Subcutaneous abdominal adipose tissue (tissue), 5 donors: ENCODE data around the gene INPP5A.

ENCODE experiments used
- H3K27ac ChIP-seq: one replicate; pipeline ENCODE4 v1.7.0; 2013; ENCODE audit warnings: low read depth, mild to moderate bottlenecking, inconsistent platforms, low read length, moderate library complexity
- H3K27me3 ChIP-seq, 5 donors: one replicate each; pipeline ENCODE4 v1.7.0; 2013; ENCODE audit warnings: low read length in 5 of 5, inconsistent platforms in 1 of 5; ENCODE audit not compliant: control insufficient read depth in 5 of 5, insufficient read depth in 4 of 5
- H3K36me3 ChIP-seq, 5 donors: one replicate each; pipeline ENCODE4 v1.7.0; 2013; ENCODE audit warnings: low read length in 5 of 5; ENCODE audit not compliant: control insufficient read depth in 5 of 5, insufficient read depth in 5 of 5
- H3K4me1 ChIP-seq, 5 donors: one replicate each; pipeline ENCODE4 v1.7.0; 2013; ENCODE audit warnings: low read length in 5 of 5, mild to moderate bottlenecking in 3 of 5, moderate library complexity in 1 of 5; ENCODE audit not compliant: control insufficient read depth in 5 of 5, insufficient read depth in 5 of 5
- H3K4me3 ChIP-seq, 5 donors: one replicate each; pipeline ENCODE4 v1.7.0; 2013; ENCODE audit warnings: low read length in 5 of 5, low read depth in 1 of 5
- H3K9ac ChIP-seq, 5 donors: one replicate each; pipeline ENCODE4 v1.7.0; 2013; ENCODE audit warnings: low read length in 5 of 5, mild to moderate bottlenecking in 4 of 5, moderate library complexity in 3 of 5
- H3K9me3 ChIP-seq, 5 donors: one replicate each; pipeline ENCODE4 v1.7.0; 2013; ENCODE audit warnings: low read length in 5 of 5; ENCODE audit not compliant: control insufficient read depth in 5 of 5
- donor health status: healthy.
- donor health status: healthy.
- donor health status: healthy.
- donor health status: healthy.
- donor health status: healthy.

Gene INPP5A

DNA sequence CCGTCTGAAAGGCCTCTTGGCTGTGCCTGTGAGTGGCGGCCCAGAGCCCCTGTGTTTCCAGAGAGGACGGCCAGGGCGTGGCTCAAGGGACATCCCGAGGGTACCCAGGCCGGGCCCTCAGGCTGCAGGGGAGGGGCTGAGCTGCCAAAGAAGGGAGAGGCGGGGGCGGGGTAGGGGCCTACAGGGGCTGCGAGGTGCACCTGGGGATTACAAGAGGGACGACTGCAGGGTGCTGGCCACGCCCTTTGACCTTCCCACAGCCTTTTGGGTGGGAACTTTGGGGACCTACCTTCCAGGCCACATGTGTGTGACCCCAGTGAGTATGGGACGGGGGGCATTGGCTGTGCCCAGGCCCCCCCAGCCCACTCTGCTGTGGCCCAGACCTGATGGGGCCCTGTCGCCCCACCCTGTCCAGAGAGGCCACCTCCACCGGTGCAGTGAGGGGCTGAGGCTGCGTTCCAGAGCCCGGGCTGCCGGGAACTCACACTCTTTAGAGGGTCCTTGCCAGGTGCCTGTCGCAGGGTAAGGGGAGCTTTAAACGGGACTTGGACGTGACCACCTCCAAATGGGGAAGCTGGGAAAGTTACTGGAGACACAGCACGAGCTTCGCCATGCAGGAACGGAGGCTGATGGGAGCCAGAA lies 267.3 kb downstream of the INPP5A start:
- Histone ChIP-seq H3K9ac (no peak overlapping the region), H3K36me3 (no peaks in the 10 kb centered on the region)

DNA sequence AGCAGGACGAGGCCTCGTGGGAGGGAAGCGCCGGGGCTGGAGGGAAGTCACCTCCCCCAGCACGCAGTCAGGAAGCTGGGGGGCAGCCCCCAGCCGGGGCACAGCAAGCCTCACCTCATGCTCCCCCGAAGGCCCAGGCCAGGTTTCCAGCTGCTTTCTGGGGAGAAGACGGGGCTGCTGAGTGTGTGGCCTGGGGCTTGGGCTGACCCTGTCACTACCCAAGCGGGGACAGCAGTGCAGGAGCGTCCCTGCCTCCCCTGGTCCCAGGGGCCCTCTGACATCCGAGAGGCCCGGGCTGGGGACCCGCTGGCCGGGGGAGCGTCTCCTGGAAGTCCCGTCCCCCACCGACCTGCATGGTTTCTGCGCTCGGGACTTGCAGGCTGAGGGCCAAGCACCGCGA lies 268.0 kb downstream of the INPP5A start:
- Histone ChIP-seq H3K36me3 (no peaks in the 10 kb centered on the region), H3K9me3 (peaks cover 0 to 10% (median 8%) of the 10 kb centered on the region in 5 donors), H3K4me1 (no peaks in the 10 kb centered on the region), H3K27ac (no peak overlapping the region), H3K4me3 (no peak overlapping the region), H3K27me3 (peaks cover 0 to 48% (median 29%) of the 10 kb centered on the region in 5 donors), H3K9ac (no peak overlapping the region)

More for the DNA sequence above, 267.3 kb downstream of the INPP5A start:
- no peak overlapping the region for H3K4me3 ChIP-seq
- peaks cover 0 to 10% (median 8%) of the 10 kb centered on the region in 5 donors for H3K9me3 ChIP-seq
- H3K27me3 ChIP-seq, result peaks cover 0 to 43% (median 27%) of the 10 kb centered on the region in 5 donors
- H3K4me1 ChIP-seq, result no peaks in the 10 kb centered on the region
- H3K27ac ChIP-seq, result no peak overlapping the region

GRCh38 chr10:132806110-132806509 lies 268.5 kb downstream of the INPP5A start:
- Histone ChIP-seq H3K9me3 (peaks cover 0 to 10% (median 8%) of the 10 kb centered on the region in 5 donors), H3K27me3 (peaks cover 0 to 54% (median 33%) of the 10 kb centered on the region in 5 donors)

GRCh38 chr10:132806561-132807003 lies 269.0 kb downstream of the INPP5A start:
- Histone ChIP-seq H3K9me3 (peaks cover 0 to 10% (median 6%) of the 10 kb centered on the region in 5 donors), H3K4me1 (no peaks in the 10 kb centered on the region), H3K4me3 (no peak overlapping the region), H3K36me3 (no peaks in the 10 kb centered on the region), H3K27me3 (peaks cover 0 to 57% (median 38%) of the 10 kb centered on the region in 5 donors), H3K27ac (no peak overlapping the region), H3K9ac (no peak overlapping the region)

More at GRCh38 chr10:132806110-132806509, 268.5 kb downstream of the INPP5A start:
- Histone ChIP-seq H3K27ac (no peak overlapping the region), H3K36me3 (no peaks in the 10 kb centered on the region), H3K9ac (no peak overlapping the region), H3K4me3 (no peak overlapping the region), H3K4me1 (no peaks in the 10 kb centered on the region)

GRCh38 chr10:132807621-132808049 lies 270.0 kb downstream of the INPP5A start:
- H3K27me3 ChIP-seq, result peaks cover 0 to 55% (median 44%) of the 10 kb centered on the region in 5 donors

GRCh38 chr10:132808383-132809231 lies 271.0 kb downstream of the INPP5A start:
- Histone ChIP-seq H3K4me1 (no peaks in the 10 kb centered on the region), H3K9ac (no peak overlapping the region), H3K27ac (no peak overlapping the region), H3K9me3 (no peaks in the 10 kb centered on the region), H3K27me3 (peaks cover 0 to 54% (median 44%) of the 10 kb centered on the region in 5 donors), H3K4me3 (no peak overlapping the region), H3K36me3 (no peaks in the 10 kb centered on the region)

More at GRCh38 chr10:132807621-132808049, 270.0 kb downstream of the INPP5A start:
- no peaks in the 10 kb centered on the region for H3K4me1 ChIP-seq
- no peak overlapping the region for H3K4me3 ChIP-seq
- H3K9ac ChIP-seq, result no peak overlapping the region
- H3K36me3 ChIP-seq, result no peaks in the 10 kb centered on the region
- no peaks in the 10 kb centered on the region for H3K9me3 ChIP-seq
- H3K27ac ChIP-seq, result no peak overlapping the region

GRCh38 chr10:132809232-132810140 lies 271.9 kb downstream of the INPP5A start:
- Histone ChIP-seq H3K9me3 (no peaks in the 10 kb centered on the region), H3K27ac (no peak overlapping the region), H3K4me3 (no peak overlapping the region), H3K9ac (no peak overlapping the region), H3K36me3 (no peaks in the 10 kb centered on the region), H3K27me3 (peaks cover 0 to 61% (median 46%) of the 10 kb centered on the region in 5 donors), H3K4me1 (no peaks in the 10 kb centered on the region)

GRCh38 chr10:132810141-132810806 lies 272.7 kb downstream of the INPP5A start:
- Histone ChIP-seq H3K9ac (no peak overlapping the region), H3K4me3 (no peak overlapping the region), H3K27ac (no peak overlapping the region), H3K9me3 (no peaks in the 10 kb centered on the region), H3K27me3 (peaks cover 0 to 59% (median 45%) of the 10 kb centered on the region in 5 donors), H3K36me3 (no peaks in the 10 kb centered on the region), H3K4me1 (no peaks in the 10 kb centered on the region)
